GM18867 (cell line): Measurements from ENCODE around the gene JPH3.
"Not testable (repeated sequence)": the region's sequence is repeated elsewhere in the genome, so short reads cannot be mapped to it uniquely, and the experiment has no call there.

ENCODE experiments used
- ATAC-seq: cut with Tn5 transposase; IDR thresholded peaks from one replicate; pipeline ENCODE4 v1.9.1; 2021; ENCODE audit warnings: mild to moderate bottlenecking, moderate library complexity; ENCODE audit not compliant: unreplicated experiment

Gene JPH3

DNA sequence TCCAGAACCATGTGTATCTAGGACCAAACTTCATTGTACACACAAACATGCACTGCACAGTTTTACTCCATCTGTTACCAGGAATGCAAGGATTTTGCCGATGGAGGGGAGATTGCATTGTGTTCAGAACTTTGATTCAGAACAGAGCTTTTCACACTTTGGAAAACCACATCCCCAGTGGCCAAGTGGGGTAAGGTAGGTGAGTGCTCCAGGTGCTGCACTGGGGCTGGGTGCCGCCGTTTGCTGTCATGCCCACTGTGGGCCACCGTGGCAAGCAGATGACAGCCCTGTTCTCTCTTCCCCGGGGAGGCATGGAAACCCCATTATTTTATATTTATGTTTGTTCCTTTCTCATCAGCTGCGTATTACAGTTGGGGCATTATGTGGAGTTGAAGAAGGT, 29.3 kb upstream of the JPH3 start:
- no peak for ATAC-seq

DNA sequence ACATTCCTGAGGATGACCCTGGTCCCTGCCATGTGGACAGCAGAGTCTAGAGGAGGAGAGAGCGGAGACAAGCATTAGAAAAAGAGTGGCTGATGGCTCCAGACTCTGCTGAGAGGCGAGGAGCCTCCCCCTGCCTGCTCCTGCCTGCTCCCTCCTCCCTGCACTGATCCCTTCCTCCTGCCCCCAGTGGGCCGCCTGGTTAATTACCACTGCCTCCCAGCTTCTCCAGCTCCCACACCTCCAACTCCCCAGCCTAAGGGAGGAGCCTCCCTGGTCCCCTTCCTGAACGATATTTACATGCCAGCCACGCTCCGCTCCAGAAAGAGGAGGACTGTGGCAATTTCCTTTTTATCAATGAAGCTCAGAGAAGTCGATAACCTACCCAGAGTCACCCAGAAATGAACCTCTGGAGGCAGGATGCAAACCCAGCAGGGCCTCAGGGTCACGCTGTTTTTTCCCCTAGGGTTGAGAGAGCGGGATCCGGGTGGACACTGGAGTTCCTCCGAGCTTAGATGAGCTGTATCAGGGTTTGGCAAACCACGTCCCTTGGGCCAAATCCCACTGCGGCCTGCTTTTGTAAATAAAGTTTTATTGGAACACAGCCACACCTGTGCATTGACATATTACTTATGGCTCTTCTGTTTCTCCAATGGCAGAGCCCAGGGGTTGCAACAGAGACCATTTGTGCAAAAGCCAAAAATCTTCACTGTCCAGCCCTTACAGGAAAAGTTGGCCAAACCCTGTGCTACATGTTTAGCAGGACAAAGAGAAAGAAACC, 27.1 kb upstream of the JPH3 start:
- no peak for ATAC-seq

DNA sequence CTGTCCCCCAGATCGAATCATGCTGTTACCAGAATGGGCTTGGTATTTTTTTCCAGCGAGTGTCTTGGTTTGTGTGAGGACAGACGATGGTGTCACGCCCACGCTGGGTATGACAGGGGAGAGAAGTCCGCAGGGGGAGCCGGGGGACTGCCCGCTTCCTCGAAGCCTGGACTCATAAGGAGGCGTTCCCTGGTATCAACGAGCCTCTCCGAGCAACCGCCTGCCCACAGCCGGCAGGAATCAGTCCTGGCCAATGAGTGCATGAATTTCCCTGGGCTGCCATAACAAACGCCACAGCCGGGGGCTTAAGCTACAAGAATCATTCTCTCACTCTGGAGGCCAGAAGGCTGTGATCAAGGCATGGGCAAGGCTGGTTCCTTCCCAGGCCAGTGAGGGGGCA, 26.1 kb upstream of the JPH3 start:
- ATAC-seq = no peak

DNA sequence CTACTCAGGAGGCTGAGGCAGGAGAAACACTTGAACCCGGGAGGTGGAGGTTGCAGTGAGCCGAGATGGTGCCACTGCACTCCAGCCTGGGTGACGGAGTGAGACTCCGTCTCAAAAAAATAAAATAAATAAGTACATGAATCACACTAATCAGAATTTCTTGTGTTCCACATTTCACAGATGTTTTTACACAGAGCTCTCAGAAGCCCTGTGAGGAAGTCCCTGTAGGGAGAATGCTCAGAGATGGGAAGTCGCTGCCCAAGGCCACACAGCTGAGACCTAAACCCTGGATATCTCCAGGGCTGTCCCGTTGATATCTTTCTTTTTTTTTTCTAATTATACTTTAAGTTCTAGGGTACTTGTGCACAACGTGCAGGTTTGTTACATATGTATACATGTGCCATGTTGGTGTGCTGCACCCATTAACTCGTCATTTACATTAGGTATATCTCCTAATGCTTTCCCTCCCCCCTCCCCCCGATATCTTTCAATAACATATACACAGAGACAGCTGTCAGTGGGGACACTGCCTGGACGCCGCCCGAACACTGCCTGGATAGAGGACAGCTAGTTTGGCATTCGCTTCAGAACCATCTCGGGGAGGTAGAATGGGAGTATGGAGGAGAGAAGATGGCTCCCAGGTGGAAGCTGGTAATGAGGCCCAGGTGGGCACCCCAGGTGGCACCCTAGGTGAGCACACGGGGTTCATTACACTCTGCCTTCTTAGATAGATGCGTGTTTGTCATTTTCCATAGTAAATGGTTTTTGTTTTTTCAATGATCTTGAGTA, 24.0 kb upstream of the JPH3 start:
- not testable (repeated sequence) for ATAC-seq

DNA sequence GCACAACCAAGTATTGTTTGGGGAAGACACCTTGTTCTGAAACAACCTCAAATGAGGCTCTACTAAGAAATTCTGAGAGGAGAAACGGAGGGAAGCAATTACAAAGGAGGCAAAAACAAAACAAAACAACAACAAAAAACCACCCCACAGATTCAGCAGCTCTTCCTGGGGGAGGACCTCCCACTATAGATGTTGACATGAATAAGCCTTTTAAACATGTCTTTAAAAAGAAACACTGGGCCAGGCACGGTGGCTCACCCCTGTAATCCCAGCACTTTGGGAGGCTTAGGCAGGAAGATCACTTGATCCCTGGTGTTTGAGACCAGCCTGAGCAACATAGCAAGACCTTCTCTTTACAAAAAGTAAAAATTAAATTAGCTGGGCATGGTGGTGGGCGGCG, 22.6 kb upstream of the JPH3 start:
- no peak for ATAC-seq

DNA sequence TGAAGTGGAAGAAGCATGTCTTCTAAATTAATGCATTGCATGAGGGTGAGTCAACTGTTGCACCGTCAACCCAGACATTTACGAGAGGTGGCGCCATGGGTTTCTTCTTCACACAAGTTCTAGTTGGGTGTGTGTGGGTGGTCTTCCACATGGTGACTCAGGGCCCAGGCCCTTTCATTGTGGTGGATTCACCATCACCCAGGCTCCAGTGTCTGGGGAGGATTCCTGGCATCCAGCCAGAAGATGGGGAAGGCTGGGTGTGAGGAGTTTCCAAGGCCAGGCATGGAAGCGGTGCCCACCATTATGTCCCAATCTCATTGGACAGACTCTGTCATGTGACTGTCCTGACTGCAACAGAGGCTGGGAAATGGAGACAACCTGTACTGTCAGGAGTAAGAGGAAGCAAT, 21.4 kb upstream of the JPH3 start:
- ATAC-seq = no peak

DNA sequence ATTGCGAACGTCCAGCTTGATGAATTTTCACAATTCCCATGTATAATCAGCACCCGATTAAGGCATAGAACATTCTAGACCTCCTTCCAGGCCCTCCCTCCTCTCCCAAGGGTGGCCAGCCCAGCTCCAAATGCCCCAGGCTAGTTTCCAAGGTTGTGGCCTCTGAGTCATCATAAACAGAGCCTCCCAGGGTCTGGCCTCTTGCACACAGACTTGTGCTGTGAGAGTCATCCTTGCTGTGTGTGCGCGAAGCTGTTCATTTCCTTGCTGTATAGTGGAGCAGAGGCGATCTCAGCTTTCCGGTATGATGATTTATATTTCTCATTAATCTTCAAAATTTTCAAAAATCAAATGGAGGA, 20.5 kb upstream of the JPH3 start:
- ATAC-seq = no peak

DNA sequence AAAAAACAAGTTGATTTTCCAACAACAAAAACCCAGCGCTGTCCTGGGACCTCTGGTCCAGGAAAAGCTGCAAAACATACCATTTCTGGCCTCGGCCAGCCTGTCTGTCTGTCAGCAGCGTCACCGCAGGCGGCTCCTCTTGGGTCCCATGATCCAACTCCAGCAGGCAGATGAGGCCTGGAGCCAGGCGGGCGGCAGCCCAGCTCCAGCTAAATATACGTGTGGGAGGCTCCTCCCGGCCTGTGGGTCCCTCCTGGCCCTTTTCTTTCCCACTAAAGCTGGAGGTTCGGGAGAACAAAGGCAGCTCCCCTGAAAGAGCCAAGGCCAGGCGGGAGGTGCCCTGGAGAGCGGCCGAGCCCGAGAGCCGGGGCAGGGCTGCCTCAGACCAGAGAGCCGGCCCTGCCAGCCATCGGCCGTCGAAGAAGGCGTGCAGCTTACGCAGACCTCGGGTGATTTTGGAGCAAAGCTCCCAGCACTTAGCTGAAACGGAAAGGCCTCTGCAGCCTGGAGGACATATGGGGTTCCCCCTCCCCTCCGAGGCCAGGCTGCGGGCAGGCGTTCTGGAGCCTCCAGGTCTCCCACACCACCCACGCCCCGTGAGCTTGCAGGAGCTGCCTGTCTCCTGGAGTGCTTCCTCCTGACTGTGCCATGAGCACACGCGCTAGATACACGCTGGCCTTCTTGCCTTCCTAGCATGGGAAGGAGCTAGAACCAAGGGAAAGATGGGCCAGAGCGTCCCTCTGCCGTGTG, 19.9 kb upstream of the JPH3 start:
- no peak for ATAC-seq

DNA sequence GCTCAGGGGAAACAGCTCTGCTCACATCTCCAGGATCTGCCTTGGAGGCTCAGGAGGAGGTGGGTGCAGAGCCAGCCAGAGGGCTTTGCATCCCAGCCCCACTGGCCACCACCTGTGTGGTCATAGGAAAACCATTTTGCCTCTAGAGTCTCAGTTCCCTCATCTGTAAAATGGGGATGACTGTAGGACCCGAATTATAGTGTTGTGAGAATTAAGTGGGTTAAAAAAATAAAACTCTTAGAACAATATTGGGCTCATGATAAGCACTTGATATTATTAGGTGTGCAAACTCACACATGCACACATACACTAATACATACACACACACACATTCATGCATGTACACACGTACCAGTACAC, 19.4 kb upstream of the JPH3 start:
- no peak for ATAC-seq

DNA sequence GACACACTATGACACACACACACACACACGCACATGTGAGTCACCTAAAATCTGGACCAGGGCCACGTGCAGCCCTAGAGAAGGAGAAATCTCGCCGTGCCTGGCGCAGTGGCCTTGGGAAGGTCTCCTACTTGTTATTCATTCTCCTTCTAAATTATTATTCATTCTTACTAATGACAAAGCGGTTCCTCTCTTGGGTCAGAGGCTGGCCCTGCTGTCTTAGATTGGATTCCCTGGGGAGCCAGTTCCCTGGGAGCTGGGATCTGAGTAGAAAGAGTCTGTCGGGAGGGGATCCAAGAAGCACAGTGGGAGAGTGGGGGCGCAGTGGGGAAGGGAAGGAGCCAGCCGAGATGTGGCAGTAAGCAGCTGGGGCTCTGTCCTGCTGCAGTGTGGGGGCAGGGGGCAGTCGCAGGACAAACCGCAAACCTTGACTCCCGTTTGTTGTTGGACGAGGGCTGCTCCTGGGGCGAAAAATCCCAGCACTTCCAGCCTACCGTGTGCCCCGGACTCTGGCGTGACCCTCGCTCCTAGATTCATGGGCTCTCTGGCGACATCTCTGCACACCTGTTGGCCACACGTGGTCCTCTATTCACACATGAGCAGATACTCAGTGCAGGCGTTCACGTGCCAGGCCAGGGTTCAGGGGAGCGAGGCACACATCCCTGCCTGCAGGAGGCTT, 18.7 kb upstream of the JPH3 start:
- ATAC-seq = no peak

DNA sequence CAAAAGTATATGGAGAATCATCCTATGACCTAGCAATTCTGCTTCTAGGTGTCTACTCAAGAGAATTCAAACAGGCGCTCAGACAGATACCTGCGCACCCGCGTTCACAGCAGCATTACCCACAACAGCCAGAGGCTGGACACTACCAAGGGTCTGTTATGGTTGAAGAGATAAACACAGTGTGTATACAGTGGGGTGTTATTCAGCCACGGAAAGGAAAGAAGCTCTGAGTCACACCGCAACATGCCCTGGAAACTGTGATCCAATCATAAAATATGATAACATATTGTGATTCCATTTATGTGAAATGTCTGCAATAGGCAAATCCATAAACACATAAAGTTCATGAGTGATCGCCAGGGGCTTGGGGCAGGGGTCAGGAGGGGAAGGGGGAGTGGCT, 18.0 kb upstream of the JPH3 start:
- no peak for ATAC-seq

DNA sequence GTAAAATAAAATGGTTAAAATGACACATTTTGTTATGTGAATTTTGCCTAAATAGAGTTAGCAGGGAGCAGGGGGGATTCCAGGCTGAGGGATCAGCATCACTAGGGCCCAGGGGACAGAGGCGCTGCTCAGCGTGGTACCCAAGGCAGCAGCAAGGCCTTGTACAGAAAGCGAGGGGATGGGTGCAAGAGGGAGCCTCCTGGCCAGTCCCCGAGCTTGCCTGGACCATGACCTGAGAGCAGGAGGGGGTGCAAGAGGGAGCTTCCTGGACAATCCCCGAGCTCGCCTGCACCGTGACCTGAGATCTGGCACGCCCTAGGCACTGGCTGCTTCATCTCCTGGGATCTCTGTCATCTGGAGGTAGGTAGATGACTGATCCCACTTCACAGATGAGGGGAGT, 17.3 kb upstream of the JPH3 start:
- no peak for ATAC-seq

DNA sequence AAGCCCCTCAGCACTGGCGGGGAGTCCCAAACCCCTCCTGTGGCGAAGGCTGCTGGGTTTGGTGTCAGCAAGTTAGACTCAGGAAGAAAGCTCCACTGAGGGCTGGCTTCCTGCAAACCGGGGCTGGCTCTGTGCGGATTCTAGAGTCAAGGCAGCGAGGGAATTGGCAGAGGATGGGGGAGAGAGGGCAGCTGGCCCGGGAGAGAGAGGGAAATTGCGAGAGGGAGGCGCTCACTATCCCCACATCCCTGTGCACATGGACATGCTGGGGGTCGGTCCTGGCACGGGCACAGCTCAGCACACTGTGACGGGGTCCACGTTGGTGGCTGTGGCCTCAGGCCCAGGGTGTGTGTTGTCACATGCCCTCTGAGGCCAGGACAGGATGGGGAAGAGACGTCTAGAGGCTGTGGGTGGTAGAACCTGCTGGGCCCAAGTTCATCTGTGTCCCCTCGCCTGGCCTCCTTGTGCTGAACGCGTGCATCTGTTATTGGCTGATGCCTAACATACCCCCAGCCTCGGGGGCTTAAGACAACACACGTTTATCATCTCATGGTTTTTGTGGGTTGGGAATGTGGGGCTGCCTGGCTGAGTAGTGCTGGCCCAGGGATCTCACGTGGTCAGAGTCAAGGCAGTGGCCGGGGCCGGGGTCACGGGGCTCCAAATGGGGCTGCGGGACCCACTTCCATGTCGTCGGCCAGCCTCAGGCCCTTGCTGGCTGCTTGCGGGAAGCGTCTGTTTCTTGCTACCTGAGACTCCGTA, 16.7 kb upstream of the JPH3 start:
- ATAC-seq = no peak

DNA sequence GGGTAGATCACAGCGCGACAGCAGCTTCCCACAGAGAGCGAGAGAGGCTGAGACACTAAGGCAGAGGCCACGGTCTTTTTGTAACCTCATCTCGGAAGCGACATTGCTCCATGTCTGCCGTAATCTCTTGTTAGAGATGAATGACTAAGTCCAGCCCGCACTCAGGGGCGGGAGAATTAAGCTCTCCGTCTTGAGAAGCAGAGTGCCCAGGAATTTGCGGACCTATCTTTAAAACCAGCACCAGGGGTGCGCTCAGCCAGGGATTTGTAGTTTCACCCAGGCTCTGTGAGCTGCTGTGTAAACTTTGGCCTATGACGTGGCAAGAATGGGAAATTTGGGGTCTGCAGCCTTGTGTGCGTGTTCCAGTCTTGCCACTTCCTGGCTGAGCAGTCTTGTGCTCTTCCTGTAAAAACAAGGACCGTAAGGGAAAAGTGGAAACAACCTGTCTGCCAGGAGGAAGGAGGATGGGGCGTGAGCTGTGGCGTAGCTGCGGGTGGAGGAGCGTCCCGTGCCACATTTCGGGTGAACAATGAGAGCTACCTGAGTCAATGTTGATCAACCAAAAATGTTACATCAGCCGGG, 16.0 kb upstream of the JPH3 start:
- ATAC-seq = no peak

DNA sequence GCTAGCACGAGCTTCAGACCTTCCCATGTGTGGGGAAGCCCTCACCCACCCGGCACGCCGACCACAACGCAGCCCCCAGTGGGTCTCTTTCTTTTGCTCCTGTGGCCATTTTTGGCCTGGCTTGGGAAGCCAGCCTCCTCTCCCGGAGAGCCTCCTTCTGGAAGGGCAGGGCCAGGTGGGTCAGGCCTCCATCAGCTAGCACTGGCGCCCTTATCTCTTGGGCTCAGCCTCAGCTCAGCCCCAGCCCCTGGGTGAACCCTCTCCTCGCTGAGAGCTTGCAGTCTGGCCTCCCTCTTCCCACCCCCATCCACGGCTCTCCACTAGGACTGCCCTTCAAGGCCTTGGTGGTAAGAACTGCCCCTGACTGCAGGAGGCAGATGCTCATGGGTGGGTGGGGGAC, 14.7 kb upstream of the JPH3 start:
- no peak for ATAC-seq

DNA sequence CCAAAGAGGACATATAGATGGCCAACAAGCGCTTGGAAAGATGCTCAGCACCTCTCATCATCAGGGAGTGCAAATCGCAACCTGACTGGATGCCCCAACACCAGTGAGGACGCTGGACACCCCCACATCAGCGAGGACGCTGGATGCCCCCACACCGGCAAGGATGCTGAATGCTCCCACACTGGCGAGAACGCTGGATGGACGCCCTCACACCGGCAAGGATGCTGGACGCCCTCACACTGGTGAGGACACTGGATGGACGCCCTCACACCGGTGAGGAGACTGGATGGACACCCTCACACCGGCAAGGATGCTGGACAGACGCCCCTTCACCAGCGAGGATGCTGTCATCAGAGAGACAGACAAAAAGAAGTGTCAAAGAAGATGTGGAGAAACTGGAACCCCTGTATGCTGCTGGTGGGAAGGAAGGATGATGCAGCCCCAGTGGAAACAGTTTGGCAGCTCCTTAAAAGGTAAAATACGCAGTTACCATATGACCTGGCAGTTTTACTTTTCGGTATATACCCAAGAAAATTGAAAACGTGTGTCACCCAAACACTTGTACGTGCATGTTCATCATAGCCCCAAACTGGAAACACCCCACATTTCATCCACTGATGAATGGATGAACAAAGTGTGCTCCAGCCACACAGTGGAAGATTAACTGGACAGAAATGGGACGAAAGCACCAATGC, 10.1 kb upstream of the JPH3 start:
- no peak for ATAC-seq

DNA sequence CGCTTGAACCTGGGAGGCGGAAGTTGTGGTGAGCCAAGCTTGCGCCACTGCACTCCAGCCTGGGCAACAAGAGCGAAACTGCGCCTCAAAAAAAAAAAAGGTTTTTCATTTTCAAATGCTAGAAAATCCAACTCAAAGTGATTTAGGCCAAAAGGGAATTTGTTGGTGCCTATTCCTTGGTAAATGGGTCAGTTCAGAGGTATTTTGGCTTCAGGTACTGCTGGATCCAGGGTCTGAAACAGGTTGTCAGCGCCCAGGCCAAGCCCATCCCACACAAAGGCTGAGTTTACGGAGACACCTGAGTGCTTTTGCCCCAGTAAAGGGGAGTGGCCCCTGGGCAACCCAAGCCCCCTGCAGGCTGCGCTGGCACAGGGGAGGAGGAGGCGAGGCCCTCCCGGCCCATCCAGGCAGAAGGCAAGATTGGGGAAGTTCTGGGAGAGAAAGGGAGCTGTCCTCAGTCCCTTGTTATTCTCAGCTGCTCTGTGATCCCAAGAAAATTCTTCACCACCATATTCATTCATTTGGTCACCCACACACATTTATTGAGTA, 8.5 kb upstream of the JPH3 start:
- no peak for ATAC-seq

DNA sequence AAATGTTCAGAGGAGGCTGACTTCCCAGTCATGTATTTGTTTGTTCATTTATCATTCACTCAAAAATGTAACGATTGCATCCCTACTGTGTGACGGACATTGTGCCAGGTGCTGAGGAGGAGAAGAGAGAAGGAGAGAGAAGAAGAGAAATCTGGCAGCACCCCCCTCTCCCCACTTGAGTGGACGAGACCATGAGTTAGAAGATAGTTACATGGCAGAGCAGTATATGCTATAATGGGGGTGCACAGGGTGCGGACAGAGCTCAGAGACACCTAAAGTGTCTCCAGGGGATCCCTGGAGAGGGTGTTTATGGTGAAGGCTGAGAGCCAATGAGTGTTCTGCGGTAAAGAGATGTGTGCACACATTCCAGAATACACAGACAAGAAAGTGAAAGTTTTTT, 6.6 kb upstream of the JPH3 start:
- ATAC-seq = no peak

DNA sequence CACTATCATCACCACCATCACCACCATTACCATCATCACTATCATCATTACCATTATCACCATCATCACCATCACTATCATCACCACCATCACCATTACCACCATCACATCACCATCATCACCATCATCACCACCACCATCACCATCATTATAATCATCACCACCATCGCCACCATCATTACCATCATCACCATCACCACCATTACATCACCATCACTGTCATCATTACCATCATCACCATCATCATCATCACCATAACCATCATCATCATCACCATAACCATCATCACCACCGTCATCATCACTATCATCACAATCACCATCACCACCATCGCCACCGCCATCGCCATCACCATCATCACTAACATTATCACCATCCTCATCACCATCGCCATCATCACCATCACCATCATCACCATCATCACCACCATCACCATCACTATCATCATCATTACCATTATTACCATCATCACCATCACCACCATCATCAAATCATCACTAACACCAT, 4.9 kb upstream of the JPH3 start:
- no peak for ATAC-seq
